Liver (tissue), 9 donors: ENCODE results near the gene FRMPD1. TPM values are rescaled to one million over a fixed set of nuclear protein-coding genes. Genes with fewer than 3 reads are reported as not detected.

Experiments
- DNase-seq: peaks from one replicate; pipeline ENCODE4 v3.0.0-alpha.2; 2017; ENCODE audit warnings: low spot score
- H3K27ac ChIP-seq, 2 donors: one replicate each; pipeline ENCODE4 v1.7.0; 2013; ENCODE audit warnings: inconsistent platforms in 2 of 2, low read length in 2 of 2, control low read depth in 1 of 2, low read depth in 1 of 2, mild to moderate bottlenecking in 1 of 2
- H3K27me3 ChIP-seq, 4 donors: one replicate each; pipeline versions ENCODE4 v1.6.1 to v1.7.0; 2013; ENCODE audit warnings: low read length in 3 of 4, inconsistent platforms in 1 of 4, mild to moderate bottlenecking in 1 of 4, moderate library complexity in 1 of 4; ENCODE audit not compliant: control insufficient read depth in 4 of 4, insufficient read depth in 4 of 4
- H3K36me3 ChIP-seq, 4 donors: one replicate each; pipeline versions ENCODE4 v1.6.1 to v1.7.0; 2013; ENCODE audit warnings: low read length in 3 of 4, mild to moderate bottlenecking in 3 of 4, low read depth in 1 of 4, moderate library complexity in 1 of 4; ENCODE audit not compliant: control insufficient read depth in 4 of 4, insufficient read depth in 3 of 4
- H3K4me1 ChIP-seq, 4 donors: one replicate each; pipeline versions ENCODE4 v1.6.1 to v1.7.0; 2013; ENCODE audit warnings: low read length in 3 of 4, mild to moderate bottlenecking in 3 of 4, moderate library complexity in 1 of 4; ENCODE audit not compliant: control insufficient read depth in 4 of 4, insufficient read depth in 4 of 4
- H3K4me3 ChIP-seq, 3 donors: one replicate each; pipeline versions ENCODE4 v1.6.1 to v1.7.0; 2013; ENCODE audit warnings: low read length in 3 of 3, control low read depth in 1 of 3, low read depth in 1 of 3, mild to moderate bottlenecking in 1 of 3
- H3K9ac ChIP-seq, 2 donors: one replicate each; pipeline ENCODE4 v1.7.0; 2013; ENCODE audit warnings: low read length in 2 of 2, mild to moderate bottlenecking in 2 of 2, moderate library complexity in 2 of 2, control low read depth in 1 of 2, low read depth in 1 of 2
- H3K9me3 ChIP-seq, 4 donors: one replicate each; pipeline versions ENCODE4 v1.6.1 to v1.7.0; 2013; ENCODE audit warnings: low read length in 3 of 4; ENCODE audit not compliant: control insufficient read depth in 4 of 4
- ATF3 ChIP-seq: IDR thresholded peaks from 2 replicates; pipeline ENCODE4 v1.6.1; 2016; ENCODE audit warnings: antibody characterized with exemption
- CTCF ChIP-seq: fragments of 150-350 bp; IDR thresholded peaks from 2 replicates; pipeline ENCODE4 v1.5.1; 2017; ENCODE audit warnings: improper control_type of control experiment, low read depth, low read length; ENCODE audit not compliant: missing input control
- EGR1 ChIP-seq, 2 donors: IDR thresholded peaks; 2 replicates each; pipeline ENCODE4 v1.6.1; 2016 to 2018; ENCODE audit warnings: antibody characterized with exemption in 2 of 2, low read depth in 2 of 2
- FOXA1 ChIP-seq: IDR thresholded peaks from 2 replicates; pipeline ENCODE4 v1.6.1; 2016; ENCODE audit warnings: antibody characterized with exemption
- FOXA2 ChIP-seq: IDR thresholded peaks from 2 replicates; pipeline ENCODE4 v1.6.1; 2016; ENCODE audit warnings: antibody characterized with exemption
- GABPA ChIP-seq, 2 donors: IDR thresholded peaks in 1 of 2; conservative IDR thresholded peaks in 1 of 2; 2 replicates each; pipeline ENCODE4 v1.6.1; 2016; ENCODE audit warnings: antibody characterized with exemption in 2 of 2, mild to moderate bottlenecking in 1 of 2, moderate library complexity in 1 of 2
- HNF4A ChIP-seq, 2 donors: conservative IDR thresholded peaks; 2 replicates each; pipeline ENCODE4 v1.6.1; 2016; ENCODE audit warnings: antibody characterized with exemption in 2 of 2, mild to moderate bottlenecking in 2 of 2
- HNF4G ChIP-seq: IDR thresholded peaks from 2 replicates; pipeline ENCODE4 v1.6.1; 2016; ENCODE audit warnings: antibody characterized with exemption
- JUND ChIP-seq, 2 donors: IDR thresholded peaks; 2 replicates each; pipeline ENCODE4 v1.6.1; 2016; ENCODE audit warnings: antibody characterized with exemption in 2 of 2
- NR2F2 ChIP-seq: IDR thresholded peaks from 2 replicates; pipeline ENCODE4 v1.6.1; 2016; ENCODE audit warnings: antibody characterized with exemption
- RAD21 ChIP-seq, 2 donors: IDR thresholded peaks; 2 replicates each; pipeline ENCODE4 v1.6.1; 2016; ENCODE audit warnings: antibody characterized with exemption in 2 of 2, mild to moderate bottlenecking in 2 of 2
- REST ChIP-seq: IDR thresholded peaks from 2 replicates; pipeline ENCODE4 v1.6.1; 2016; ENCODE audit warnings: antibody characterized with exemption, mild to moderate bottlenecking
- RXRA ChIP-seq, 2 donors: IDR thresholded peaks; 2 replicates each; pipeline ENCODE4 v1.6.1; 2017 to 2018; ENCODE audit warnings: antibody characterized with exemption in 2 of 2, mild to moderate bottlenecking in 1 of 2
- SP1 ChIP-seq: IDR thresholded peaks from 2 replicates; pipeline ENCODE4 v1.6.1; 2018; ENCODE audit warnings: antibody characterized with exemption, mild to moderate bottlenecking
- TAF1 ChIP-seq: conservative IDR thresholded peaks from 2 replicates; pipeline ENCODE4 v1.6.1; 2016; ENCODE audit warnings: antibody characterized with exemption, mild to moderate bottlenecking
- YY1 ChIP-seq: IDR thresholded peaks from 2 replicates; pipeline ENCODE4 v1.6.1; 2016; ENCODE audit warnings: antibody characterized with exemption, mild to moderate bottlenecking
- ZBTB33 ChIP-seq: IDR thresholded peaks from 2 replicates; pipeline ENCODE4 v1.6.1; 2016; ENCODE audit warnings: antibody characterized with exemption
- WGBS: extraction: QIAGEN DNeasy Blood & Tissue Kit; methylation state at CpG from one replicate; pipeline ENCODE4 v1.1.7; 2013; 5-methylcytosine and 5-hydroxymethylcytosine counted together
- polyA plus RNA-seq, 2 donors: library from polyadenylated mRNA; stranded (reverse) in 1 of 2; unstranded in 1 of 2; fragments of 200-250 nt in 1 of 2; fragments of >200 nt in 1 of 2; fragmentation: Nextera tagmentation in 1 of 2; extraction: Ambion mirVana in 1 of 2; gene quantifications; one replicate each; pipeline versions ENCODE4 v1.2.1 to v1.2.3, GENCODE V29; 2013 to 2015
- total RNA-seq, 2 donors: library from RNA; depleted of rRNA; stranded (reverse); fragments of >200 nt; gene quantifications; one replicate each; pipeline ENCODE4 v1.2.3, GENCODE V29; 2014
- TF ChIP-seq, protein P1 (sequence below): IDR thresholded peaks from 2 replicates; pipeline ENCODE4 v1.6.1; 2016; ENCODE audit warnings: antibody characterized with exemption
- donor health status: healthy.
- donor health status: healthy.
- donor health status: healthy.
- donor health status: healthy.
- donor health status: healthy.

The FRMPD1 gene
- total and polyA plus RNA-seq, 4 donors: 0.06 to 1.8 (median 0.17) TPM

DNA sequence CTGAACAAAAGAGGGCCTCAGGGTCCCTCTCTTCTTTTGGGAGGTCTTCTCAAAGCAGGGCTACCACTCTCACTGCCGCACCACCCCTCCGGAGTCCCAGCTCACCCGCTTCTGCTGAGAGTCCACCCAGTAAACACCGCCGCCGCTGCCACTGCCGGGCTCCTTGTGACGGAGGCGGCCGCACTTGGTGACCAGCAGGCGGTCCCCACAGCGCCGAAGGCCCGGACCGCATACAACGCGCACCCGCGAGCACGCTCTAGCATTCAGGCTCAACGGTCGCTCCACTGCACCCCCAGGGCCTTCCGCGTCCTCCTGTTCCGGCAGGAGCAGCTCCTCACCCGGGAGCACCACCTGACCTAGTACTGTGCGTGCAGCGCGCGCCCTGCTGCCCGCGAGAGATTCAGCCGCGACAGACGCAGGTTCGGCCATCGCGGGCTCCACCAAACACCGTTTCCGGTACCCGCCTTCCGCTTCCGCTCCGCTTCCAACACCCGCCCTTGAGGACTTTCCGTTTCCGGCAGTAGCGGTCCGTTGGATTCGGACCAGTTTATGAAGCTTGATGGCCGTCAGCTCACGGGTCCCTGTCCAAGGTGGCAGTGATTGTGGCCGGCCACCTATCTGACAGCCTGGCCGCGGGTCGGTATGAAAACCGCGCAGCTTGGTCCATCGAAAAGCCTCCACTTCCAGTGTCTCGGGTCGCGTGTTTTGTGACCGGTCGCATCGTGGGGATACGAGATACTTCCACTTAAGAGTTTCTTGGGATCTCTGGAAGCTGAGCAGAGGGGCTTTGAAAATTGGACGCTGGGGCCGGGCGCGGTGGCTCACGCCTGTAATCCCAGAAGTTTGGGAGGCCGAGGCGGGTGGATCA, 134.1 kb downstream of the FRMPD1 start, which contains the start of gene EXOSC3:
Gene EXOSC3, minus strand, starts transcription at position 449 of the 868 bp plus-strand sequence. Its CDS starts 20 bp downstream, at position 429.
- Histone ChIP-seq H3K27me3 (no peaks in the 10 kb centered on the region), H3K9me3 (no peaks in the 10 kb centered on the region), H3K36me3 (peaks cover 0 to 29% (median 25%) of the 10 kb centered on the region in 4 donors), H3K4me1 (peaks cover 0 to 22% (median 19%) of the 10 kb centered on the region in 4 donors), H3K9ac (peak within 1 kb of the TSS; percentile 21 to 50), H3K4me3 (peak within 1 kb of the TSS; percentile 92 to 99 (median 93)), H3K27ac (peak within 1 kb of the TSS; percentile 3 to 69)
- TF ChIP-seq RXRA (IDR thresholded peaks at IDR 0.05) (peak; percentile 33 to 34), YY1 (peak; percentile 95), TAF1 (peak; percentile 45), CTCF (no peak), REST (peak; percentile 96), NR2F2 (no peak), HNF4A (conservative IDR thresholded peaks at IDR 0.05) (peak in 1 of 2 donors; percentile 14), SP1 (no peak), RAD21 (IDR thresholded peaks at IDR 0.05) (peak; percentile 27 to 37), HNF4G (no peak), FOXA1 (no peak), ATF3 (no peak), GABPA (IDR thresholded peaks at IDR 0.05 in 1 of 2, conservative IDR thresholded peaks at IDR 0.05 in 1 of 2) (peak; percentile 98 to 100), EGR1 (IDR thresholded peaks at IDR 0.05; ENCODE audit: low read depth in 2 of 2) (peak; percentile 73 to 84)
- TF ChIP-seq, protein P1, sequence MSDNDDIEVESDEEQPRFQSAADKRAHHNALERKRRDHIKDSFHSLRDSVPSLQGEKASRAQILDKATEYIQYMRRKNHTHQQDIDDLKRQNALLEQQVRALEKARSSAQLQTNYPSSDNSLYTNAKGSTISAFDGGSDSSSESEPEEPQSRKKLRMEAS: peak; percentile 85
- peak; percentile 88 for DNase-seq
- WGBS: under 1% methylated on average over 73 of the region's 73 CpGs

DNA sequence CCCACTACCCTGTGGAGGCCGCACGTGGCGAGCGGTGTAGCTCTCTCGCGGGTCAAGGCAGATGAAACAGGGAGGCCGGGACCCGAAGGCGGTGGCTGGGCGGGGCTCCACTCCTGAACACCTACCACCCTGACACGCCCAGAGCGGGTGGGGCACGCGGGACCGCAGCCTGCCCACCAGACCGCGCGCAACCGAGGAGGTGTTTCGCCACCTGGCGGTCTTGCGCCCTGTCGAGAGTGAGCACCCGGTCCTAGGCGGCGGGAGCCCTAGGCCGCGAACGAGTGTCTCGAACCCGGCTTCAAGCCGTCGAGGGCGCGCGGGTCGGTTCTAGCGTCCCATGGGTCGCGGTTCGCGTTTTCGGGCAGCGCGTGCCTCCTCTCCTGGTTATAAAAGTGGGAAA, 136.3 kb downstream of the FRMPD1 start:
- DNase-seq: no peak
- H3K9ac ChIP-seq: no peak overlapping the region
- H3K4me3 ChIP-seq: no peak overlapping the region
- H3K27me3 ChIP-seq: no peaks in the 10 kb centered on the region
- whole genome bisulfite sequencing: 45% methylated on average over 45 of the region's 45 CpGs
- H3K9me3 ChIP-seq: no peaks in the 10 kb centered on the region
- H3K4me1 ChIP-seq: peaks cover 0 to 22% (median 19%) of the 10 kb centered on the region in 4 donors
- no peak overlapping the region for H3K27ac ChIP-seq
- H3K36me3 ChIP-seq: peaks cover 0 to 12% (median 7%) of the 10 kb centered on the region in 4 donors
- TF ChIP-seq ZBTB33: no peak
- no peak for TF ChIP-seq RXRA (IDR thresholded peaks at IDR 0.05)
- no peak for TF ChIP-seq FOXA2
- no peak for TF ChIP-seq YY1
- TF ChIP-seq HNF4G: no peak
- TF ChIP-seq EGR1 (IDR thresholded peaks at IDR 0.05; ENCODE audit: low read depth in 2 of 2): no peak
- TF ChIP-seq, protein P1: no peak
- no peak for TF ChIP-seq TAF1
- TF ChIP-seq HNF4A (conservative IDR thresholded peaks at IDR 0.05): no peak
- TF ChIP-seq GABPA (IDR thresholded peaks at IDR 0.05 in 1 of 2, conservative IDR thresholded peaks at IDR 0.05 in 1 of 2): no peak
- no peak for TF ChIP-seq JUND (IDR thresholded peaks at IDR 0.05)
- TF ChIP-seq ATF3: no peak
- TF ChIP-seq FOXA1: no peak
- TF ChIP-seq SP1: no peak
- no peak for TF ChIP-seq RAD21 (IDR thresholded peaks at IDR 0.05)
